HEK293 (cell line): ENCODE data around the gene XCL2.

Experiments
- CTCF ChIA-PET: fragments of 350-600 bp; formaldehyde crosslinking; extraction: SDS; loops from one replicate; lab custom pipeline; 2021; ENCODE audit warnings: antibody characterized with exemption; lab: Yijun Ruan, JAX
- POLR2A ChIA-PET: fragments of 300-600 bp; formaldehyde crosslinking; extraction: SDS; loops from one replicate; lab custom pipeline; 2020; ENCODE audit warnings: antibody characterized with exemption, inconsistent platforms; lab: Yijun Ruan, JAX
- H3K27ac ChIP-seq: fragments of 200-500 bp; sonication (Bioruptor generic); 2 replicates; pipeline ENCODE4 v1.5.1; 2014; ENCODE audit warnings: low read depth, low read length, control low read depth, inconsistent platforms; ENCODE audit errors: extremely low read depth
- H3K36me3 ChIP-seq, 2 experiments: fragments of 200-500 bp in 1 of 2; sonication (Bioruptor generic) in 1 of 2; 1 replicate in 1 of 2; 2 replicates in 1 of 2; pipeline ENCODE4 v1.5.1; 2014 to 2017; ENCODE audit warnings: inconsistent platforms in 2 of 2, low read length in 2 of 2; ENCODE audit not compliant: control insufficient read depth in 2 of 2, insufficient read depth in 1 of 2
- H3K4me1 ChIP-seq: fragments of 200-500 bp; sonication (Bioruptor generic); 2 replicates; pipeline ENCODE4 v1.5.1; 2014; ENCODE audit warnings: mild to moderate bottlenecking, low read length, inconsistent platforms; ENCODE audit not compliant: control insufficient read depth, insufficient read depth
- H3K4me3 ChIP-seq: 2 replicates; pipeline ENCODE4 v1.5.1; 2011; ENCODE audit warnings: low read depth, mild to moderate bottlenecking, control low read depth, low read length, moderate library complexity
- H3K9me3 ChIP-seq: fragments of 200-500 bp; sonication (Bioruptor generic); 2 replicates; pipeline ENCODE4 v1.5.1; 2014; ENCODE audit warnings: low read depth, low read length, inconsistent platforms; ENCODE audit not compliant: control insufficient read depth, insufficient read depth
- HOXD13 ChIP-seq: sonication (generic); formaldehyde crosslinking; IDR thresholded peaks from 2 replicates; pipeline ENCODE4 v1.8.0; 2022; ENCODE audit warnings: missing genetic modification reagents, borderline replicate concordance
- RBAK ChIP-seq: fragments of 450-650 bp; formaldehyde crosslinking; IDR thresholded peaks from 2 replicates; pipeline ENCODE4 v1.5.1; 2016; ENCODE audit warnings: missing biosample characterization, missing genetic modification characterization
- REPIN1 ChIP-seq: fragments of 450-650 bp; formaldehyde crosslinking; IDR thresholded peaks from 2 replicates; pipeline ENCODE4 v1.5.1; 2017; ENCODE audit warnings: missing biosample characterization, missing genetic modification characterization, low read depth
- ZBTB48 ChIP-seq: fragments of 450-650 bp; formaldehyde crosslinking; IDR thresholded peaks from 2 replicates; pipeline ENCODE4 v1.5.1; 2016; ENCODE audit warnings: missing biosample characterization, missing genetic modification characterization
- ZNF121 ChIP-seq: fragments of 450-650 bp; formaldehyde crosslinking; IDR thresholded peaks from 2 replicates; pipeline ENCODE4 v1.5.1; 2016; ENCODE audit warnings: missing biosample characterization, missing genetic modification characterization
- ZNF140 ChIP-seq: fragments of 450-650 bp; formaldehyde crosslinking; IDR thresholded peaks from 2 replicates; pipeline ENCODE4 v1.5.1; 2016; ENCODE audit warnings: missing biosample characterization, missing genetic modification characterization
- ZNF175 ChIP-seq: fragments of 450-650 bp; formaldehyde crosslinking; IDR thresholded peaks from 2 replicates; pipeline ENCODE4 v1.5.1; 2016; ENCODE audit warnings: missing biosample characterization, missing genetic modification characterization
- ZNF19 ChIP-seq: fragments of 450-650 bp; formaldehyde crosslinking; IDR thresholded peaks from 2 replicates; pipeline ENCODE4; 2016; ENCODE audit warnings: missing biosample characterization, missing genetic modification characterization, low read depth
- ZNF311 ChIP-seq: fragments of 450-650 bp; formaldehyde crosslinking; IDR thresholded peaks from 2 replicates; pipeline ENCODE4 v1.5.1; 2017; ENCODE audit warnings: missing biosample characterization, missing genetic modification characterization, borderline replicate concordance
- ZNF354C ChIP-seq: fragments of 450-650 bp; formaldehyde crosslinking; IDR thresholded peaks from 2 replicates; pipeline ENCODE4 v1.5.1; 2016; ENCODE audit warnings: missing biosample characterization, missing genetic modification characterization, low read depth, borderline replicate concordance
- ZNF366 ChIP-seq: fragments of 450-650 bp; formaldehyde crosslinking; conservative IDR thresholded peaks from 2 replicates; pipeline ENCODE4 v1.5.1; 2016; ENCODE audit warnings: missing biosample characterization, missing genetic modification characterization
- ZNF37A ChIP-seq: fragments of 450-650 bp; IDR thresholded peaks from 2 replicates; pipeline ENCODE4 v1.5.1; 2018; ENCODE audit warnings: missing biosample characterization, missing genetic modification characterization
- ZNF426 ChIP-seq: fragments of 450-650 bp; formaldehyde crosslinking; IDR thresholded peaks from 2 replicates; pipeline ENCODE4 v1.5.1; 2017; ENCODE audit warnings: missing biosample characterization, missing genetic modification characterization, mild to moderate bottlenecking, inconsistent platforms, moderate library complexity
- ZNF529 ChIP-seq: fragments of 450-650 bp; formaldehyde crosslinking; IDR thresholded peaks from 2 replicates; pipeline ENCODE4 v1.5.1; 2017; ENCODE audit warnings: missing genetic modification characterization, missing biosample characterization; ENCODE audit not compliant: insufficient replicate concordance
- ZNF624 ChIP-seq: fragments of 450-650 bp; formaldehyde crosslinking; IDR thresholded peaks from 2 replicates; pipeline ENCODE4 v1.5.1; 2017; ENCODE audit warnings: missing biosample characterization, missing genetic modification characterization
- ZNF629 ChIP-seq: fragments of 450-650 bp; formaldehyde crosslinking; IDR thresholded peaks from 2 replicates; pipeline ENCODE4 v1.5.1; 2017; ENCODE audit warnings: missing biosample characterization, missing genetic modification characterization
- ZNF658 ChIP-seq: fragments of 450-650 bp; formaldehyde crosslinking; IDR thresholded peaks from 2 replicates; pipeline ENCODE4; 2016; ENCODE audit warnings: missing biosample characterization, missing genetic modification characterization
- ZNF660 ChIP-seq: fragments of 450-650 bp; IDR thresholded peaks from 2 replicates; pipeline ENCODE4 v1.5.1; 2018; ENCODE audit warnings: missing biosample characterization, mild to moderate bottlenecking, missing genetic modification characterization
- TF ChIP-seq, protein P1 (sequence below): fragments of 450-650 bp; formaldehyde crosslinking; IDR thresholded peaks from 2 replicates; pipeline ENCODE4 v1.5.1; 2017; ENCODE audit warnings: missing biosample characterization, missing genetic modification characterization
- TF ChIP-seq, protein P2 (sequence below): fragments of 450-650 bp; formaldehyde crosslinking; IDR thresholded peaks from 2 replicates; pipeline ENCODE4 v1.5.1; 2016; ENCODE audit warnings: missing biosample characterization, missing genetic modification characterization
- TF ChIP-seq, protein P3 (sequence below): fragments of 450-650 bp; formaldehyde crosslinking; IDR thresholded peaks from 2 replicates; pipeline ENCODE4 v1.5.1; 2016; ENCODE audit warnings: missing biosample characterization, missing genetic modification characterization
- TF ChIP-seq, protein P4 (sequence below): fragments of 450-650 bp; formaldehyde crosslinking; IDR thresholded peaks from 2 replicates; pipeline ENCODE4 v1.5.1; 2016; ENCODE audit warnings: missing biosample characterization, missing genetic modification characterization, borderline replicate concordance

Gene XCL2

DNA sequence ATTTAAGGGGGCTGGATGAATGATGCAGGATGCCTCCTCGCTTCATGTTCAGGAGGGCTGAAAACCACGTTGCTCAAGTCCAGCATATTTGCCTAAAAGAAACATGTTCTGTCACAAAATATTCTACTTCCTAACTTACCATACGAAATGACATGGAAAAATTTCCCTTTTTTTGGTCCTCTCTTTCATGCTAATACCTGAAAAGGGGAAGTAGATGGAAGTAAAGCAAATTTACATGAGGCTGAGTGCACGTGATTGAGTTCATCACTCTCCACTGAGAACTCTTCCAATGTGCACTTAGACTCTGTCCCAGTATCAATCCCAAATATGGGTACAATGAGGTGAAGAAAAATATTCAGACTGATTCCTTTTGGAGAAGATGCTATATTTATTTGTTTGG lies 23.0 kb downstream of the XCL2 start:
- Histone ChIP-seq H3K36me3 (no peaks in the 10 kb centered on the region), H3K4me3 (no peak overlapping the region), H3K27ac (no peak overlapping the region), H3K4me1 (no peaks in the 10 kb centered on the region), H3K9me3 (no peaks in the 10 kb centered on the region)
- CTCF ChIA-PET, result no interaction called here
- TF ChIP-seq ZBTB48 (no peak), ZNF624 (tag by site-specific recombination) (no peak)
- POLR2A ChIA-PET, result no interaction called here

DNA sequence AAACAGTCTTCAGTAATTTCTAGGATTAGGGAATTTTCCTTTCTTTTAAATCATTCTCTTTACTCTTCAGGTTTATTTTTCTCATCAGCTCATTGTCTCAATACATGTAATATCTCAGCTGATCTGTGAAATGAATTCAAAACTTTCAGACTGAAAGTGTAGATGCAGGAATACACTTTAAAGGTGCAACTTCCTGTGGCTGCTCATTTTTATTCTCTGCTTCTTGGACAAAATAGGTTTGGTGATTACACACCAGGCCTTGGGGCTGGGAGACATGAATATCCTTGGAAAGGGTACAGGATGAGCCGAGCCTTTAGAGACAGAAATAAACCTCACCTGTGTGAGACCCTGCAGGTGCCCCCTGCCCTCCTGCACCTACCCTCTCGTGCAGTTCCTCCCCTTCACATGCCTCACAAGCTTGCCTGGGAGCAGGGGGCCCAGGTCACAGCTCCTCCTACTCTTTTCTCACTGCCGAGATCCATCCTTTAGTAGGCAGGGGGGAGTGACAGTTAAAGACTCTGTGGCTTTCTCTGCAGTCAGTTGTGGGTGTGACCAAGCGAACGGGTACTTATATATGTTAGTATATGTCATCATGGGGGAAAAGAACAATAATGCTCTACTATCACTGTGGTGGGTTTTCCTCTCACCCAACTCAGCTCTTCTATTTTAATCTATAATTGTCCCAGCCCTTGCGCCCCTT lies 23.6 kb downstream of the XCL2 start:
- Histone ChIP-seq H3K4me3 (no peak overlapping the region), H3K4me1 (no peaks in the 10 kb centered on the region), H3K27ac (no peak overlapping the region), H3K36me3 (no peaks in the 10 kb centered on the region), H3K9me3 (no peaks in the 10 kb centered on the region)
- ChIA-PET CTCF (interaction anchor here (0.6 kb wide), 1 partner anchor 13 kb away, joined by 3 read pairs; no protein-coding TSS in a partner anchor), POLR2A (no interaction called here)
- TF ChIP-seq HOXD13 (CRISPR knock-in tag) (no peak), ZNF37A (no peak), ZNF354C (no peak), ZNF19 (no peak), ZNF658 (no peak), ZNF426 (tag by site-specific recombination) (no peak), REPIN1 (tag by site-specific recombination) (no peak), ZNF529 (tag by site-specific recombination) (no peak), ZNF366 (tag by site-specific recombination) (no peak), ZNF121 (tag by site-specific recombination) (no peak), ZNF175 (tag by site-specific recombination) (no peak), ZNF311 (tag by site-specific recombination) (no peak), RBAK (tag by site-specific recombination) (no peak), ZNF660 (tag by site-specific recombination) (no peak), ZNF629 (tag by site-specific recombination) (no peak), ZNF140 (tag by site-specific recombination) (no peak)
- TF ChIP-seq, protein P1, sequence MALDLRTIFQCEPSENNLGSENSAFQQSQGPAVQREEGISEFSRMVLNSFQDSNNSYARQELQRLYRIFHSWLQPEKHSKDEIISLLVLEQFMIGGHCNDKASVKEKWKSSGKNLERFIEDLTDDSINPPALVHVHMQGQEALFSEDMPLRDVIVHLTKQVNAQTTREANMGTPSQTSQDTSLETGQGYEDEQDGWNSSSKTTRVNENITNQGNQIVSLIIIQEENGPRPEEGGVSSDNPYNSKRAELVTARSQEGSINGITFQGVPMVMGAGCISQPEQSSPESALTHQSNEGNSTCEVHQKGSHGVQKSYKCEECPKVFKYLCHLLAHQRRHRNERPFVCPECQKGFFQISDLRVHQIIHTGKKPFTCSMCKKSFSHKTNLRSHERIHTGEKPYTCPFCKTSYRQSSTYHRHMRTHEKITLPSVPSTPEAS (tag by site-specific recombination), result no peak
- TF ChIP-seq, protein P2, sequence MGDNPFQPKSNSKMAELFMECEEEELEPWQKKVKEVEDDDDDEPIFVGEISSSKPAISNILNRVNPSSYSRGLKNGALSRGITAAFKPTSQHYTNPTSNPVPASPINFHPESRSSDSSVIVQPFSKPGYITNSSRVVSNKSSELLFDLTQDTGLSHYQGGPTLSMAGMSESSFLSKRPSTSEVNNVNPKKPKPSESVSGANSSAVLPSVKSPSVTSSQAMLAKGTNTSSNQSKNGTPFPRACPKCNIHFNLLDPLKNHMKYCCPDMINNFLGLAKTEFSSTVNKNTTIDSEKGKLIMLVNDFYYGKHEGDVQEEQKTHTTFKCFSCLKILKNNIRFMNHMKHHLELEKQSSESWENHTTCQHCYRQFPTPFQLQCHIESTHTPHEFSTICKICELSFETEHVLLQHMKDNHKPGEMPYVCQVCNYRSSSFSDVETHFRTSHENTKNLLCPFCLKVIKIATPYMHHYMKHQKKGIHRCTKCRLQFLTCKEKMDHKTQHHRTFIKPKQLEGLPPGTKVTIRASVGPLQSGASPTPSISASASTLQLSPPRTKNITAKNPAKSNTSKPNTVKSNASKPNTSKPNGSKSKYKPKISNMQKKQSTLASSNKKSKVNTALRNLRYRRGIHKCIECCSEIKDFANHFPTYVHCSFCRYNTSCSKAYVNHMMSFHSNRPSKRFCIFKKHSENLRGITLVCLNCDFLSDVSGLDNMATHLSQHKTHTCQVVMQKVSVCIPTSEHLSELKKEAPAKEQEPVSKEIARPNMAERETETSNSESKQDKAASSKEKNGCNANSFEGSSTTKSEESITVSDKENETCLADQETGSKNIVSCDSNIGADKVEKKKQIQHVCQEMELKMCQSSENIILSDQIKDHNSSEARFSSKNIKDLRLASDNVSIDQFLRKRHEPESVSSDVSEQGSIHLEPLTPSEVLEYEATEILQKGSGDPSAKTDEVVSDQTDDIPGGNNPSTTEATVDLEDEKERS (tag by site-specific recombination), result no peak
- TF ChIP-seq, protein P3, sequence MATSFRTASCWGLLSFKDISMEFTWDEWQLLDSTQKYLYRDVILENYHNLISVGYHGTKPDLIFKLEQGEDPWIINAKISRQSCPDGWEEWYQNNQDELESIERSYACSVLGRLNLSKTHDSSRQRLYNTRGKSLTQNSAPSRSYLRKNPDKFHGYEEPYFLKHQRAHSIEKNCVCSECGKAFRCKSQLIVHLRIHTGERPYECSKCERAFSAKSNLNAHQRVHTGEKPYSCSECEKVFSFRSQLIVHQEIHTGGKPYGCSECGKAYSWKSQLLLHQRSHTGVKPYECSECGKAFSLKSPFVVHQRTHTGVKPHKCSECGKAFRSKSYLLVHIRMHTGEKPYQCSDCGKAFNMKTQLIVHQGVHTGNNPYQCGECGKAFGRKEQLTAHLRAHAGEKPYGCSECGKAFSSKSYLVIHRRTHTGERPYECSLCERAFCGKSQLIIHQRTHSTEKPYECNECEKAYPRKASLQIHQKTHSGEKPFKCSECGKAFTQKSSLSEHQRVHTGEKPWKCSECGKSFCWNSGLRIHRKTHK (tag by site-specific recombination), result no peak
- TF ChIP-seq, protein P4, sequence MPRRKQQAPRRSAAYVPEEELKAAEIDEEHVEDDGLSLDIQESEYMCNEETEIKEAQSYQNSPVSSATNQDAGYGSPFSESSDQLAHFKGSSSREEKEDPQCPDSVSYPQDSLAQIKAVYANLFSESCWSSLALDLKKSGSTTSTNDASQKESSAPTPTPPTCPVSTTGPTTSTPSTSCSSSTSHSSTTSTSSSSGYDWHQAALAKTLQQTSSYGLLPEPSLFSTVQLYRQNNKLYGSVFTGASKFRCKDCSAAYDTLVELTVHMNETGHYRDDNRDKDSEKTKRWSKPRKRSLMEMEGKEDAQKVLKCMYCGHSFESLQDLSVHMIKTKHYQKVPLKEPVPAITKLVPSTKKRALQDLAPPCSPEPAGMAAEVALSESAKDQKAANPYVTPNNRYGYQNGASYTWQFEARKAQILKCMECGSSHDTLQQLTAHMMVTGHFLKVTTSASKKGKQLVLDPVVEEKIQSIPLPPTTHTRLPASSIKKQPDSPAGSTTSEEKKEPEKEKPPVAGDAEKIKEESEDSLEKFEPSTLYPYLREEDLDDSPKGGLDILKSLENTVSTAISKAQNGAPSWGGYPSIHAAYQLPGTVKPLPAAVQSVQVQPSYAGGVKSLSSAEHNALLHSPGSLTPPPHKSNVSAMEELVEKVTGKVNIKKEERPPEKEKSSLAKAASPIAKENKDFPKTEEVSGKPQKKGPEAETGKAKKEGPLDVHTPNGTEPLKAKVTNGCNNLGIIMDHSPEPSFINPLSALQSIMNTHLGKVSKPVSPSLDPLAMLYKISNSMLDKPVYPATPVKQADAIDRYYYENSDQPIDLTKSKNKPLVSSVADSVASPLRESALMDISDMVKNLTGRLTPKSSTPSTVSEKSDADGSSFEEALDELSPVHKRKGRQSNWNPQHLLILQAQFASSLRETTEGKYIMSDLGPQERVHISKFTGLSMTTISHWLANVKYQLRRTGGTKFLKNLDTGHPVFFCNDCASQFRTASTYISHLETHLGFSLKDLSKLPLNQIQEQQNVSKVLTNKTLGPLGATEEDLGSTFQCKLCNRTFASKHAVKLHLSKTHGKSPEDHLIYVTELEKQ, result no peak
